ENCODE measurements around the gene GLTP.
"Not testable (repeated sequence)": the region's sequence is repeated elsewhere in the genome, so short reads cannot be mapped to it uniquely, and the experiment has no call there.

The GLTP gene
- total RNA-seq = 47.9 to 73.3 (median 65.9) reads per million in 4 experiments

DNA sequence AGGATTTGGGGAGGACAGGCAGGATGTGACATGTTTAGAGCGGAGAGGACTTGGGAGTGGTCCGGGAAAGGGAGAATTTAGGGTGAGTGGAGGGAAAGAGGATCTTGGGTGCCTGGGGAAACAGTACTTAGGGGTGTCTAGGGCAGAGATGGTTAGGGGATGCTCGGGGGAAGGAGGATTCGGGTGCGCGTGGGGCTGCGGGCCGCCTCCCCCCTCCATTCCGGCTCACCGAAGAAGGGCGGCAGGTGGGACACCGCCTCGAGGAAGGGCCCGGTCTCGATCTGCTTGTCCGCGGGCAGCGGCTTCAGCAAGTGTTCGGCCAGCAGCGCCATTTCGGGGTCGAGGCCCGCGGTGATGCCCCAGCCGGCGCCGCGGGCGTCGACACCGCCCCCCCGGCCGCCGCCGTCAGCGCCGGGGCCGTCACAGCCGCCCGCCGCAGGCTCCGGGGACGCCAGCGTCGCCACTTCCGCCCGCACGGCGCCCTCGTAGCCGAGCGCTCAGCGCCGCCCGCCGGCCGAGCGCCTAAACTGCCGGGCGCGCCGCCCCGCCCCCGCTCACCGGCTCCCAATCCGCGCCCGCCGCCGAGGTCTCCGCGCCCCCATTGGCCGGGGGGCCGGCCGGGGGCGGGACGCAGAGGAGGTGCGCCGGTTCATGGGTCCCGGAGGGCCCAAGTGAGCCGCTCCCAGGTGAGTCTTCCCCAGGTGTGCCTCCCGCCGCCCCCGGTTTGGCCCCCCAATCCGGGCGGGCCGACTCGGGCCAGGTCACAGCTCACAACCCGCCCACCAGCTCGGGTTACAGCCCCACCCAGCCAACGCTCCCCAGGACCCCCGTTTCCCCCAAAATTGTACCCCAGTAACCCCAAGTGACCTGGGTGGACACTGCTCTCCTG is at the start of gene GLTP:
Gene GLTP (minus strand): TSS at position 499 of the 889 bp plus-strand sequence. CDS start 167 bp downstream, at position 332.
- peak; percentile 82 for DNase-seq

DNA sequence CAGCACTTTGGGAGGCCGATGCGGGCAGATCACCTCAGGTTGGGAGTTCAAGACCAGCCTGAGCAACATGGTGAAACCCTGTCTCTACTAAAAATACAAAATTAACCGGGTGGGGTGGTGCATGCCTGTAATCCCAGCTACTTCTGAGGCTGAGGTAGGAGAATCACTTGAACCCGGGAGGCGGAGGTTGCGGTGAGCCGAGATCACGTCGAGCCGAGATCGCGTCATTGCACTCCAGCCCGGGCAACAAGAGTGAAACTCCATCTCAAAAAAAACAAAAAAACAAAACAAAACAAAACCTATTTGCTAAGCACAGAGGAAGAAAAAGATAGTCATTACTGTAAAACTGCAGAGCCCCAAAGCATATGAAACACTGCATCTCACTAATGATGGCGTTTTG is 49.0 kb upstream of the GLTP start:
- DNase-seq = not testable (repeated sequence)

GRCh38 chr12:109928058-109928656 is 47.8 kb upstream of the GLTP start:
- no peak for DNase-seq

DNA sequence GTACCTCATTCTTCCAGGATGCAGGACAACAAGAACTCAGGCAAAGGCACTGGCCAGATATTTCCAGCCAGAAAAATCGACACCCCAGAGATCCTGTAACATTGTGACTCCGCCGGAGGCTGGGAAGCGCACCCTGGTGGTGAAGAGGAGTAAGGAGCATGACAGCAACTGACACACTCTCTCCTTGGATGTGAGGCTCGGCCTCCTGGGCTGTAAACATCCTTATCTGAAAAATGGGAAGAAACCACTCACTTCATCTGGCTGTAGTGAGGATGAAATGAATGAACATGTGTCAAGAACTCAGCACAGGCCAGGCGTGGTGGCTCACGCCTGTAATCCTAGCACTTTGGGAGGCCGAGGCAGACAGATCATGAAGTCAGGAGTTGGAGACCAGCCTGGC is 47.3 kb upstream of the GLTP start:
- no peak for DNase-seq

- no peak for DNase-seq
Observed at GRCh38 chr12:109926488-109927210, 46.3 kb upstream of the GLTP start.

DNA sequence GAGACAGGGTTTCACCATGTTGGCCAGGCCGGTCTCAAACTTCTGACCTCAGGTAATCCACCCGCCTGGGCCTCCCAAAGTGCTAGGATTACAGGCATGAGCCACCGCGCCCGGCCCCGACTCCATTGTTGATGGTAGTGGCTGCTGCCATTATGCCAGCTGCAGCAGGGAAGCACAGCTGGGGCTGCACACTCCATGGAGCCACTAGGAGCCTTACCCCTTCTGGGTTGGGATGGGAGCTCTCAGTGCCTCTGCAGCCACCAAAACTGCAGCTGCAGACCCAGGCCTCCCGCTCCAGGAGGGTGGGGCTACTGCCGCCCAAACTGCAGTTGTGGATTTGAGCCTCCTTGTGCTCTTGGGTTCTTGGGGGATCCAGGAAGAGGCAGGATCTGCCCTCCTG is 45.7 kb upstream of the GLTP start:
- no peak for DNase-seq

DNA sequence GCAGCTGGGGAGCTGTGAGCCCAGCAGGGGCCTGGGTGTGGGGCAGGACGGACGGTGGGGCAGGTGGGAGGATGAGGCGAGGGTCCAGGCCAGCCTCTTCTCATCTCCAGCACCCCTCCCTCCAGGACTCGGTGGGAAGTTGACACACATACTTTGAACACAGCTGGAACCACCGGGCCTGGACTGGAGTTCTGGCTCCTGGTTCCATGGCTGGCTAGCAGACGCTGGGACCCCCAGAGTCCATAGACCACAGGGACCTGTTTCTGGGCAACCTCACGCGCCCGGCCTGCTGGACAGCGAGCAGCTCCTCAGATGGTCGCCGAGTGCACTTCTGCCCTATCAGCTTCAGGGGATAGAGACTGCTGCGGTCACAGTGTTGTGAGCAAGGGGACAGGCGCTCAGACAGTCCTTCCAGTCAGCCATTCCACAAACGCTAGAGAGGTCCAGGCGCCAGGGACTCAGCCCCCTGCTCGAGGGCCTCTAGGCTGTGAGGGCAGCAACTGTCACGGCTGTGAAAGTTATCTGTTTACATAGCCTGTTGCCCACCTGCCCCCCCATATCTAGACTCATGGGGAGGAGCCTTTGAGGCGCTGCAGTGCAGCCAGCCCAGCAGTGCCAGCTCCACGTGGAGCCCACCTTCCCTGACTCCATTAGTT is 45.0 kb upstream of the GLTP start:
- DNase-seq = no peak

DNA sequence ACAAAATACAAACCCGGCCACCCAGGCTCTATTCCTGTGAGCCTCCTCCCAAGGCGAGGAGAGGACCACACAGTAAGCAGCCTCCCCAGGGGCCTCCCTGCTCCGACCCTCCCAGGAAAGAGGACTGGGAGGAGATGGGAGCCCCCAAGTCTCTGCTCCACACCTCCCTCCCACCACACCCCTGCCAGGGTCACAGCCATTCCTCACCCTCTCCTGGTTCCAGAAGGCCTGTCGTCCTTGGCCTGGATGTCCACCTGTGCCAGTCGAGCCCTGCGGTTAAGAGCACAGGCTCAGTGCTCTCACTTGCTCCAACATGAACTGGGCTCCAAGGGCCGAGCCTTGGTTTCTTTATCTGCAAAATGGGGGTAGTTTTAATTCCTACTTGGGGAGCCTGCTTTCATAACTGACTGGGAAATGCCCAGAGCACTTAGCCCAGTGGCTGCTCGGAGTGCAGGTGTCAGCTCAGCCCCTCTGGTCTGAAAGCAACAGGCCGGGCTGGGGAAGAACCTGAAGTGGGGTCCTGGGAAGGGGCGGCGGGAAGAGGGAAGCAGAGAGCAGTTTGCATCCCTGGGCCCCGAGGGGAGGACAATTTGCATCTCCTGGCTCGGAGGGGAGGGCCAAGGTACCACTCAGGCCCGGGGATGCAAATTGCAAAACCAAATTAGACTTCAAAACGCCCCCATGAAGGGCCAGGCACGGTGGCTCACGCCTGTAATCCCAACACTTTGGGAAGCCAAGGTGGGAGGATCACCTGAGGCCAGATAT is 43.3 kb upstream of the GLTP start:
- DNase-seq = no peak

DNA sequence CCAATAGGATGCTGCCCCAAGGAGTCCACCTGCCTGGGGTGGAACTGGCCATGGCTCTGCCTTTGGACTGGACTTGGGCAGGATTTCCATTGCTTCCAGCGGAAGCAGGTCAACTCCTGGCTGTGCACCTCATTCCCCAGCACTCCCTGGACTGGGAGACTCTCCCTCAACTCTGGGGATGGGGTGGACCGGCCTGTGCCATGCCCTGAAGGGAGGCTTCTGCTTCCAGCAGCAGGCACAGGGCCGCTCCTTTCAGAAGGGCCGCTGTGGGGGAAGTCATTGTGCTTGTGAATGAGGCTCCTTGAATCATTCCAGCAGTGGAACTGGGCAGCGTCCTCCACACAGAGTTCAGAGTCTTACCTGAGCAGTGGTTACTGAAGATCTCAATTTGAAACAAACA is 42.7 kb upstream of the GLTP start:
- no peak for DNase-seq

DNA sequence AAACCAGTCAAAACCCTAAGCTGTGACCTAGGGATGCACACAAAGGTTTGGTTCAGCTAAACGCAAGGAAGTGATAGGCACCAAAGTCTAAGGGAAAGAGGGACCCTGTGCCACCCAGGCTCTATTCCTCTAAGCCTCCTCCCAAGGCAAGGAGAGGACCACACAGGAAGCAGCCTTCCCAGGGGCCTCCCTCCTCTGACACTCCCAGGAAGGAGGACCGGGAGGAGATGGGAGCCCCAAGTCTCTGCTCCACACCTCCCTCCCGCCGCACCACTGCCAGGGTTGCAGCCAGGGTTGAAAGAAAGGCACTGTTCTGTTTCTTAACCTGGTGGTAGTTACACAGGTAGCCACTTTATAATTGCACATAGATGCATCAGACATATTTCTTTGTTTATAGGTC is 41.6 kb upstream of the GLTP start:
- no peak for DNase-seq

GRCh38 chr12:109920261-109920780 is 40.0 kb upstream of the GLTP start:
- DNase-seq = no peak

DNA sequence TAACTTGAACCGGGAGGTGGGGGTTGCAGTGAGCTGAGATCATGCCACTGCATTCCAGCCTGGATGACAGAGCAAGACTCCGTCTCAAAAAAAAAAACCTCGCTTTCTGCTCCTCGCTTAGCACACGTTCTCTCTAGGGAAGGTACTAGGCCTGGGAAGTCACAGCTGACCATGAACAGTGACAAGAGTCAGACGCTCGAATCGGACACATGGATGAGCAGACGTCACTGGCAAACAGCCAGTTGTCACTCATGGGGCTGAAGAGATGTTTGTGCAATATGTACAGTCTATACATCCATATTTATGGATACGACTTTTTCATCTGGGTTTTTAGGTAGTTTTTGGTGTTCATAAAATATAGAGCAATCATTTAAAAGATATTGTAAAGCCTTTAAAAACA is 39.1 kb upstream of the GLTP start:
- no peak for DNase-seq

GRCh38 chr12:109916045-109916444 is 35.7 kb upstream of the GLTP start:
- no peak for DNase-seq

- no peak for DNase-seq
Observed at GRCh38 chr12:109915171-109916040, 35.1 kb upstream of the GLTP start.

- no peak for DNase-seq
Observed at GRCh38 chr12:109914461-109914860, 34.1 kb upstream of the GLTP start.

DNA sequence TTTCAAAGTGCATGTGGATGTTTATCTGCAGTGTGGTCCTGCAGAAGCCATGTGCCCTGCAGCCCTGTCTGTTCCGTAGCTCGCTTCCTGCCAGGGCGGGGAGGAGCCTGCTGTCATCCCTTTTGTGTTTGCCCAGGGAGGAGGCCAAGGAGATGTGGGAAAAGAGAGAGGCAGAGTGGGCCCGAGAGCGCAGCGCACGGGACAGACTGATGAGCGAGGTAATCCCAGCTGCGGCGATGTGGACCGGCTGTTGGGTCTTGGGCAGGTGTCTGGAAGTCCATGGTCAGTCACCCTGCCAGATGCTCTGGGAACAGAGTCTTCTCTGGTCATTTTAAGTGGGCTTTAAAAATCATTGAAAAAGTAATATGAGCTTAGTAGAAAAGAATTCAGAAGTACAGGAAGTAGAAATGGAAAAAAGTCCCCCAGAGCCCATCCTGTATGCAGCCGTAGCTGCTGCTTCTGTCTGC is 32.5 kb upstream of the GLTP start:
- DNase-seq = no peak

GRCh38 chr12:109910969-109911348 is 30.6 kb upstream of the GLTP start:
- no peak for DNase-seq

DNA sequence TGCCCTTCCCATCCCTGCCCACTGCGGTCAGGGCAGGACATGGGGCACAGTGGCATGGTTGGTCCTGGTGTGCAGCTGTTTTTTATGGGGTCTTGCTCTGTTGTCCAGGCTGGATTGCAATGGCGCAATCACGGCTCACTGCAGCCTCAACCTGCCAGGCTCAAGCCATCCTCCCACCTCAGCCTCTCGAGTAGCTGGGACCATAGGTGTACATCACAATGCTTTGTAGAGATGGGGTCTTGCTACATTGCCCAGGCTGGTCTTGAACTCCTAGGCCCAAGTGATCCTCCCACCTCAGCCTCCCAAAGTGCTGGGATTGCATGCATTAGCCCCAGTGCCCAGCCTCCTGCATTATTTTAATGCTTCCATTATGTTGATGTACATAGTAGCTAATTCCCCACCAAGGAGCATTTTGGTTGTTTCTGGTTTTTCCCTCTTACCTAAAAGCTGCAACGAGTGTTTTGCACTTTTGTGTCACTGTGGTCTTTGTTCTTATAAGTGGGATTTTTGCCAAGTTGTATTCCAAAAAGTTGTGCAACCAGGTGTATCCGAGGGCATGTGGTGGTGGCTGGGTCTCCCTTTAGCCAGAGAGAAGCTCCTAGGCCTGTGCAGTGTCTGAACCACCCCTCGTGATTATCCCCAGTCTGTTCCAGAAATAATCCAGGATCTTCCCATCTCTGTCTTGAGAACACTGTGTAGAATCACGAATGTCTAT is 30.1 kb upstream of the GLTP start:
- DNase-seq = no peak

DNA sequence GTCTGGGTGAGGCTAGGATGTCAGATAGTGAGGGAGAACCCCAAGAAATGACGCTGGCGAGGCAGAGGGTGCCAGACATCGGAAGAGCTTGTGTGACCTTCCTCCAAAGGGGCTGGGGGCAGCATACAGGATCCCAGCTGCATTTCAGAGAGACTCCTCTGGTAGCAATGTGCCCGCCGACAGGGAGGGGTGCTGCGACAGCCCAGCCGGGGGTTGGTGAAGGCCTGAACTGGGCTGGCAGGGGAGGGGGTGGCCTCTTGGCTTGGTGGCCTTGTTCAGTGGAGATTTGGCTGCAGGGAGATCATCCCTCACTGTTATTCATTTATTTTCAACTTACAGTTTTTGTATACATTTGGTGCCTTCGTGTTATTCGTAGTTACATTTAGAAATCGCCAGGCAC is 25.0 kb upstream of the GLTP start:
- DNase-seq = no peak

DNA sequence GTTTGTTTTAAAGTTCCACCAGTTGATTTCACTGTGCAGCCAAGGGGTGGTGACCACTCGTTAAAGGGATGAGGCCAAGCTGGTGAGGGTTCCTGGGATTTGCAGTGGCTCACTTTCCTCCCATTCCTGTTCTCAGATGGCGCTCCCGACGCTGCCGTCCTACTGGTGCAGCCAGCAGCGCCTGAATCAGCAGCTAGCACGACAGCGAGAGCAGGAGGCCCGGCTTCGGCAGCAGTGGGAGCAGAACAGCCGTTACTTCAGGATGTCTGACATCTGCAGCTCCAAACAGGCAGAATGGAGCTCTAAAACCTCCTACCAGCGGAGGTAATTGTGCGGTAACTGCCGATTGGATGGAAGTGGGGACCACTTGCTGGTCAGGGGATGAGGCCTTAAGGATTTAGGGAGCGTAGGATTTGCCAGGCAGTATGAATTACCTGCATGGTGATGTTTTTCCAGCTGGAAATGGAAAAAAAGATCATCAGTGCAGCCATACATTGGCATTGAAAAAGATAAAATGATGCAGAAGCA is 22.6 kb upstream of the GLTP start:
- DNase-seq = no peak

Data from effector CD8-positive, alpha-beta T cell (primary cell).